MM.1S (cell line): ENCODE measurements around the gene IGSF8.

ENCODE experiments used
- DNase-seq: peaks from one replicate; pipeline ENCODE4 v3.0.0-alpha.2; 2015
- H2AFZ ChIP-seq: fragments of 300-600 bp; sonication (generic); 2 replicates; pipeline ENCODE4 v1.6.0; 2016; ENCODE audit warnings: antibody characterized with exemption, low read length
- H3F3A ChIP-seq: fragments of 300-600 bp; sonication (generic); 2 replicates; pipeline ENCODE4 v1.6.1; 2016; ENCODE audit warnings: mild to moderate bottlenecking, antibody characterized with exemption, low read length, moderate library complexity, mixed read lengths; ENCODE audit not compliant: insufficient read depth
- H3K27ac ChIP-seq: fragments of 300-600 bp; sonication (generic); 2 replicates; pipeline ENCODE4 v1.5.1; 2016; ENCODE audit warnings: mild to moderate bottlenecking, low read length
- H3K27me3 ChIP-seq: fragments of 300-600 bp; sonication (generic); replicated peaks from 2 replicates; pipeline ENCODE4 v1.6.0; 2016; ENCODE audit warnings: low read length; ENCODE audit not compliant: insufficient read depth
- H3K36me3 ChIP-seq: fragments of 300-600 bp; sonication (generic); replicated peaks from 2 replicates; pipeline ENCODE4 v1.6.1; 2016; ENCODE audit warnings: mild to moderate bottlenecking, low read length, mixed read lengths; ENCODE audit not compliant: insufficient read depth
- H3K4me1 ChIP-seq: fragments of 300-600 bp; sonication (generic); 2 replicates; pipeline ENCODE4 v1.6.1; 2016; ENCODE audit warnings: low read length, mixed read lengths
- H3K4me2 ChIP-seq: fragments of 300-600 bp; sonication (generic); 2 replicates; pipeline ENCODE4 v1.6.0; 2016; ENCODE audit warnings: low read depth, low read length
- H3K4me3 ChIP-seq: fragments of 300-600 bp; sonication (generic); 2 replicates; pipeline ENCODE4 v1.5.1; 2016; ENCODE audit warnings: low read length, mixed read lengths
- H3K79me2 ChIP-seq: fragments of 300-600 bp; sonication (generic); 2 replicates; pipeline ENCODE4 v1.6.1; 2016; ENCODE audit warnings: mixed run types, low read length, mixed read lengths
- H3K9ac ChIP-seq: fragments of 300-600 bp; sonication (generic); 2 replicates; pipeline ENCODE4 v1.6.1; 2016; ENCODE audit warnings: low read length, mixed read lengths
- H3K9me2 ChIP-seq: fragments of 300-600 bp; sonication (generic); replicated peaks from 2 replicates; pipeline ENCODE4 v1.6.1; 2016; ENCODE audit warnings: mild to moderate bottlenecking, low read length, mixed read lengths; ENCODE audit not compliant: insufficient read depth
- H3K9me3 ChIP-seq: fragments of 300-600 bp; sonication (generic); replicated peaks from 2 replicates; pipeline ENCODE4 v1.6.1; 2016; ENCODE audit warnings: mild to moderate bottlenecking, low read length, mixed read lengths; ENCODE audit not compliant: insufficient read depth
- H4K20me1 ChIP-seq: fragments of 300-600 bp; sonication (generic); 2 replicates; pipeline ENCODE4 v1.6.1; 2016; ENCODE audit warnings: mild to moderate bottlenecking, low read length, moderate library complexity, mixed read lengths; ENCODE audit not compliant: insufficient read depth
- EZH2 ChIP-seq: fragments of 300-600 bp; sonication (generic); optimal IDR thresholded peaks from 2 replicates; pipeline ENCODE3; 2017; ENCODE audit warnings: low read depth, mild to moderate bottlenecking, antibody characterized with exemption, low read length, mixed read lengths
- EZH2phosphoT487 ChIP-seq: fragments of 300-600 bp; sonication (generic); IDR thresholded peaks from 2 replicates; pipeline ENCODE4 v1.6.1; 2018; ENCODE audit warnings: antibody characterized with exemption, low read length
- TF ChIP-seq, protein P1 (sequence below): fragments of 300-600 bp; sonication (generic); IDR thresholded peaks from 2 replicates; pipeline ENCODE4 v1.5.1; 2016; ENCODE audit warnings: antibody characterized with exemption, low read length, mixed read lengths

Gene IGSF8

DNA sequence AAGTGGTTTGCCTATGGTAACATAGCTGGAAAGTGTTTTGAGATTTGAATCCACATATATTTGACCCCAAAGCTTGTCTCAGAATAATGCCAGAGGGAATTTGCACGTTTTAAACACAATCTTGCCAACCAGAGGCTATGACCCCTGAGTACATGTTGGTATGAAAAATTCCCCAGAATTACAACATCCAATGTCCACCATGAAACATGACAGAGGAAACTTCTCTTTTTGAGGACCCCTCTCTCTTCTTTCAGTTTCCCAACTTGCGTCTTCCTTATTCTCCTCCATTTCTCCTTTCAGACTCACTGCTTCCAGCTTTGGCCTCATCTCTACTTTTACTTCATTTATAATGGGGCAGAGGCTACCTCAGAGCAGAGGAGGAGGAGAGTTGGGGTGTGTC, 22.6 kb downstream of the IGSF8 start:
- H3F3A ChIP-seq = peaks cover 19% of the 10 kb centered on the region
- peaks cover 32% of the 10 kb centered on the region for H3K4me1 ChIP-seq
- no peaks in the 10 kb centered on the region for H3K36me3 ChIP-seq

DNA sequence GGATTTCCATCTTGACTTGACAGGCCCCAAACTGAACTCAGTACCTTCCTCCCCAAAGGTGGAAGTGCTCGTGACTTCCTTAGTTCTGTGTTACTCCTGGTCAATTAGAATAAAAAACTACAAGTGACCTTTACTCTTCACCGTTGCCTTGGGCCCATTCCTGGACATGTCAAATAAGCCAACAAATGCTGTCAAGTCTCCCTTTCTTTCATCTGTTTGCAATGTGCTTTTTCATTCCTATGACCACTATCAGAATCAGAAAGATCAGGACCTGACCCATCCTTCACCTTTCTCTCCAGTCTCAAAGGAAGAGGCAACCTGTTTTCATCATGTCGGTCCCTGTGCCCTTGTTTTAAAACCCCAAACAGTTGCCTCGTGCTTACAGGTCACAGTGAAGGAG, 23.6 kb downstream of the IGSF8 start:
- H3K9ac ChIP-seq = no peak overlapping the region
- H3K27me3 ChIP-seq = peaks cover 2% of the 10 kb centered on the region; the same call in 1 of the 2 replicates
- no peak overlapping the region for H3K4me3 ChIP-seq
- no peak overlapping the region for H3K4me2 ChIP-seq
- peaks cover 20% of the 10 kb centered on the region for H3F3A ChIP-seq
- TF ChIP-seq EZH2 (no peak), EZH2phosphoT487 (no peak)
- TF ChIP-seq, protein P1, sequence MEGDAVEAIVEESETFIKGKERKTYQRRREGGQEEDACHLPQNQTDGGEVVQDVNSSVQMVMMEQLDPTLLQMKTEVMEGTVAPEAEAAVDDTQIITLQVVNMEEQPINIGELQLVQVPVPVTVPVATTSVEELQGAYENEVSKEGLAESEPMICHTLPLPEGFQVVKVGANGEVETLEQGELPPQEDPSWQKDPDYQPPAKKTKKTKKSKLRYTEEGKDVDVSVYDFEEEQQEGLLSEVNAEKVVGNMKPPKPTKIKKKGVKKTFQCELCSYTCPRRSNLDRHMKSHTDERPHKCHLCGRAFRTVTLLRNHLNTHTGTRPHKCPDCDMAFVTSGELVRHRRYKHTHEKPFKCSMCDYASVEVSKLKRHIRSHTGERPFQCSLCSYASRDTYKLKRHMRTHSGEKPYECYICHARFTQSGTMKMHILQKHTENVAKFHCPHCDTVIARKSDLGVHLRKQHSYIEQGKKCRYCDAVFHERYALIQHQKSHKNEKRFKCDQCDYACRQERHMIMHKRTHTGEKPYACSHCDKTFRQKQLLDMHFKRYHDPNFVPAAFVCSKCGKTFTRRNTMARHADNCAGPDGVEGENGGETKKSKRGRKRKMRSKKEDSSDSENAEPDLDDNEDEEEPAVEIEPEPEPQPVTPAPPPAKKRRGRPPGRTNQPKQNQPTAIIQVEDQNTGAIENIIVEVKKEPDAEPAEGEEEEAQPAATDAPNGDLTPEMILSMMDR = no peak
- H4K20me1 ChIP-seq = no peaks in the 10 kb centered on the region
- no peaks in the 10 kb centered on the region for H3K9me2 ChIP-seq
- H3K79me2 ChIP-seq = no peaks in the 10 kb centered on the region
- peaks cover 26% of the 10 kb centered on the region for H3K4me1 ChIP-seq
- H2AFZ ChIP-seq = no peak overlapping the region
- no peaks in the 10 kb centered on the region for H3K9me3 ChIP-seq
- no peaks in the 10 kb centered on the region for H3K36me3 ChIP-seq
- no peak for DNase-seq
- no peak overlapping the region for H3K27ac ChIP-seq

More for the DNA sequence above, 22.6 kb downstream of the IGSF8 start:
- no peak overlapping the region for H2AFZ ChIP-seq
- H3K4me3 ChIP-seq = no peak overlapping the region
- no peak overlapping the region for H3K9ac ChIP-seq
- H4K20me1 ChIP-seq = no peaks in the 10 kb centered on the region
- TF ChIP-seq EZH2 (no peak), EZH2phosphoT487 (no peak)
- TF ChIP-seq, protein P1 = no peak
- no peaks in the 10 kb centered on the region for H3K9me2 ChIP-seq
- H3K4me2 ChIP-seq = no peak overlapping the region
- H3K9me3 ChIP-seq = no peaks in the 10 kb centered on the region
- H3K27me3 ChIP-seq = peaks cover 7% of the 10 kb centered on the region
- no peaks in the 10 kb centered on the region for H3K79me2 ChIP-seq
- no peak for DNase-seq
- H3K27ac ChIP-seq = no peak overlapping the region

DNA sequence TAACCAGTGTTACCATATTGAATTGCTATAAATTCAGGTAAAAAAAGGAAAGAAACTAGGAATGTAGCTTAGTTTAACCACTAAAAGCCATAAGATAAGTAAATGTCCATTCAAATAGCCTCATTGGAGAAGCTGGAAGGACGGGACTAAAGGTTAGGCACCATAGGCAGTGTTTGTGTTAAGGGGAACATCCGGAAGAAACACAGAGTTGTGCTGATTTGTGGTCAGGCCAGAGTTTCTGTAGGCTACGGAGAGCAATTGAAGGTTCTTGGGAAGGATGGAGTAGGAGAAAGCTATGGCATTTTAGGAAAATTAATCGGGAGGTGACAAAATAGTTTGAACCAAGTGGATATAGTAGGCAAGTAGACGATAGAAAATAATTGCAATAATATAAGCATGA, 27.1 kb downstream of the IGSF8 start:
- Histone ChIP-seq H3K79me2 (no peaks in the 10 kb centered on the region), H4K20me1 (no peaks in the 10 kb centered on the region), H3K9ac (no peak overlapping the region), H3K27me3 (0 out of 2 replicates have a peak, but pooled peaks cover 3% of the 10 kb centered on the region), H2AFZ (no peak overlapping the region), H3K9me3 (no peaks in the 10 kb centered on the region), H3K36me3 (no peaks in the 10 kb centered on the region), H3F3A (peaks cover 20% of the 10 kb centered on the region), H3K4me2 (peak overlapping the region; percentile 89), H3K4me3 (no peak overlapping the region; the same call in 1 of the 2 replicates), H3K4me1 (peaks cover 20% of the 10 kb centered on the region), H3K27ac (peak overlapping the region; percentile 76; the same call in 1 of the 2 replicates), H3K9me2 (no peaks in the 10 kb centered on the region)
- TF ChIP-seq, protein P1 = no peak
- TF ChIP-seq EZH2phosphoT487 = no peak
- TF ChIP-seq EZH2 = no peak
- no peak for DNase-seq
